Esophagus muscularis mucosa (tissue), 3 donors: ENCODE measurements around the gene SPATA25.

ENCODE experiments used
- CTCF ChIP-seq, 3 experiments: fragments of 200-600 bp in 2 of 3; fragments of 450-650 bp in 1 of 3; sonication (generic) in 2 of 3; IDR thresholded peaks; one replicate each; pipeline ENCODE4 v1.5.1; 2017 to 2019; ENCODE audit warnings: antibody characterized with exemption in 3 of 3, mild to moderate bottlenecking in 2 of 3, moderate library complexity in 1 of 3
- POLR2AphosphoS5 ChIP-seq, 2 donors: sonication (generic); formaldehyde crosslinking; IDR thresholded peaks; one replicate each; pipeline ENCODE4 v1.6.1; 2017; ENCODE audit warnings: antibody characterized with exemption in 2 of 2

- TF ChIP-seq CTCF (IDR thresholded peaks at IDR 0.05) (no peak), POLR2AphosphoS5 (IDR thresholded peaks at IDR 0.05) (peak; percentile 98 to 99)
Observed at GRCh38 chr20:45934586-45935415, 47.4 kb upstream of the SPATA25 start, which contains the start of gene PCIF1.
